Fibroblast of pulmonary artery (primary cell): Measurements from ENCODE around the gene HSD11B1.

Experiments used
- DNase-seq: peaks from one replicate; pipeline ENCODE4 v3.0.0-alpha.2; 2010; ENCODE audit warnings: low read depth
- H3K4me3 ChIP-seq: replicated peaks from 2 replicates; pipeline ENCODE4 v1.5.1; 2011; ENCODE audit warnings: low read depth, mild to moderate bottlenecking, control low read depth, low read length, moderate library complexity
- TF ChIP-seq, protein P1 (sequence below): IDR thresholded peaks from 2 replicates; pipeline ENCODE4 v1.5.1; 2011; ENCODE audit warnings: mild to moderate bottlenecking, control low read depth, low read length, inconsistent platforms; ENCODE audit errors: missing control alignments

HSD11B1 gene

DNA sequence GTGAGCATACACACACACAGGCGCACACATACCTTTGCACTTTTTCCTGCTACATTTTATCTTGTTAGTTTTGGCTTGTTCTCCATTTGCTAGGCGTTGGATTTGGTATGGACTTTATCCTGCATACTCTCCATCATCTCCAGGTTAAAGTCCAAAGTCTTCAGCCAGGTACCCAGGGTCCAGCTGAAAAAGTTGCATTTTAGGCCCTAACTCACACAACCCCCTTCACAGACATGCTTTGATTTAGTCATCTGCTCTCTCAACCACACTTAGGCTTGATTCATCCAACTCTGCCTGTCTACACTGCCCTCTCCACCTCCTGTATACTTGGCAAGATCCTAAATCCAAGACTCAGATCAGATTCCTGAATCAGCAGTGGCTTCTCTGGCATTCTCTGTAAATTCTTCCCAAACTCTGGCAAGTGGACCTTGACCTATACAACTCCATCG is 41.7 kb upstream of the HSD11B1 start:
- TF ChIP-seq, protein P1, sequence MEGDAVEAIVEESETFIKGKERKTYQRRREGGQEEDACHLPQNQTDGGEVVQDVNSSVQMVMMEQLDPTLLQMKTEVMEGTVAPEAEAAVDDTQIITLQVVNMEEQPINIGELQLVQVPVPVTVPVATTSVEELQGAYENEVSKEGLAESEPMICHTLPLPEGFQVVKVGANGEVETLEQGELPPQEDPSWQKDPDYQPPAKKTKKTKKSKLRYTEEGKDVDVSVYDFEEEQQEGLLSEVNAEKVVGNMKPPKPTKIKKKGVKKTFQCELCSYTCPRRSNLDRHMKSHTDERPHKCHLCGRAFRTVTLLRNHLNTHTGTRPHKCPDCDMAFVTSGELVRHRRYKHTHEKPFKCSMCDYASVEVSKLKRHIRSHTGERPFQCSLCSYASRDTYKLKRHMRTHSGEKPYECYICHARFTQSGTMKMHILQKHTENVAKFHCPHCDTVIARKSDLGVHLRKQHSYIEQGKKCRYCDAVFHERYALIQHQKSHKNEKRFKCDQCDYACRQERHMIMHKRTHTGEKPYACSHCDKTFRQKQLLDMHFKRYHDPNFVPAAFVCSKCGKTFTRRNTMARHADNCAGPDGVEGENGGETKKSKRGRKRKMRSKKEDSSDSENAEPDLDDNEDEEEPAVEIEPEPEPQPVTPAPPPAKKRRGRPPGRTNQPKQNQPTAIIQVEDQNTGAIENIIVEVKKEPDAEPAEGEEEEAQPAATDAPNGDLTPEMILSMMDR = no peak
- no peak for DNase-seq
- no peak overlapping the region for H3K4me3 ChIP-seq

DNA sequence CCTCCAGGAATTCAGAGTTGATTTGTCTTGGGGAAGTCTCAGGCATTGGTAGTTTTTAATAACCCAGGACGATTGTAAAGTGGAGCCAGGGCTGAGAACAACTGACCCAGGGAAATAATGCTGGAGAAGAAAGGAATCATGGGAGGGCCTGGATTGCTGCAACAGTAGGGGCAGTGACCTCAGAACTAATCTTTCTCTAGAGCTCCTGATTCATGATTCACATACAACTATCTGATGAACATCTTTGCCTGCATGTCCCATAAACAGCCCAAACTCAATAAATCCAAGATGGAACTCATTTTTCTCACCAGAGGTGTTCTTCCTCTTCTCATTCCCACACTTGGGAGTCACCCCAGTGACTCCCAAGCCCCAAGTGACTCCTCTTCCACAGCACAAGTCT is 37.5 kb upstream of the HSD11B1 start:
- TF ChIP-seq, protein P1 = no peak
- no peak overlapping the region for H3K4me3 ChIP-seq
- no peak for DNase-seq

DNA sequence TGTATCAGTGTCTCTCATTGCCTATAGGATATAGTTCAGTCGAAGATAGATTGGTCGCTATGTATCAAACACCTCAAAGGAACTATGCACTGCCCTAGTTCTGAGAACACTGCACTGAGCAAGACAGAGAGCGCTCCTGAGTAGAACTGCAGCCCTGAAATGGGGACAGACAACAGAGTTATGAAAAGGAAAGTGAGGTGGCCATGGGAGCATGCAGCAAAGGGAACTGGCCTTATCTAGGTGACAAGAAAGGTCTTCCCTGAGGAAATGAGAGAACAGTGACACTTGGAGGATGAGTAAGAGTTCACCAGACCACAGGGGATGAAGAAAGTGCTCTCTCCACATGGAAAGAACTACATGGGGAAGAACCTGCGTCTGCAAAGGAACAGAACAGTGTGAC is 36.9 kb upstream of the HSD11B1 start:
- DNase-seq = no peak
- TF ChIP-seq, protein P1 = no peak
- H3K4me3 ChIP-seq = no peak overlapping the region

DNA sequence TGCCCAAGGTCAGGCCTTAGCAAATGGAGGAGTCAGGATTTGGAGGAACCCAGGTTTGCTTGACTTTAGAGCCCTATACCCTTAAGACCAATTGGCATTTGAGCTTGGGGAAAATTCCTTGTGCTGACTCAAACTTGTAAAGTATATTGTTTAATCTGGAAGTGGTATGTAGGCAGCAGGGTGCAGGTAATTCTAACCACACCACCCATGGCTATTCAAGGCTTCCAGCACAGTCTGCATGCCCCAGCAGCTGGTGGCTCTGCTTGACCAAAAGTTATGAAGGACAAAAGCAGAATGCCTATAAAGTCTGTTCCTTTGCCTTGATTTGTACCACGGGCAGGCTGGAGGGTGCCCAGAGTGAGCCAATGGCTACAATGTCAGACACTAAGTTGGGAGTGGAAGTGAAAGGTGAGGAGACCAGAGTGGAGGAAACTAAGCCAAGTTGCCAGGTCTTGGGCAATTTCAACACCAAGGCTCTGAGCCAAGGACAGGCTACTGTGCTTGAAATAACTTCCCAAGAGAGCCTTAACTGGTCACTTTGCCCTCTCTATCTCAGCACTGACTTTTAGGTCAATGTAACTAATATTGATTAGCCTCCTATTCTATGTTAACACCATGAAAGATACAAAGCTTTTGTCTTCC is 34.1 kb upstream of the HSD11B1 start:
- TF ChIP-seq, protein P1 = no peak
- H3K4me3 ChIP-seq = no peak overlapping the region
- DNase-seq = peak; percentile 18

DNA sequence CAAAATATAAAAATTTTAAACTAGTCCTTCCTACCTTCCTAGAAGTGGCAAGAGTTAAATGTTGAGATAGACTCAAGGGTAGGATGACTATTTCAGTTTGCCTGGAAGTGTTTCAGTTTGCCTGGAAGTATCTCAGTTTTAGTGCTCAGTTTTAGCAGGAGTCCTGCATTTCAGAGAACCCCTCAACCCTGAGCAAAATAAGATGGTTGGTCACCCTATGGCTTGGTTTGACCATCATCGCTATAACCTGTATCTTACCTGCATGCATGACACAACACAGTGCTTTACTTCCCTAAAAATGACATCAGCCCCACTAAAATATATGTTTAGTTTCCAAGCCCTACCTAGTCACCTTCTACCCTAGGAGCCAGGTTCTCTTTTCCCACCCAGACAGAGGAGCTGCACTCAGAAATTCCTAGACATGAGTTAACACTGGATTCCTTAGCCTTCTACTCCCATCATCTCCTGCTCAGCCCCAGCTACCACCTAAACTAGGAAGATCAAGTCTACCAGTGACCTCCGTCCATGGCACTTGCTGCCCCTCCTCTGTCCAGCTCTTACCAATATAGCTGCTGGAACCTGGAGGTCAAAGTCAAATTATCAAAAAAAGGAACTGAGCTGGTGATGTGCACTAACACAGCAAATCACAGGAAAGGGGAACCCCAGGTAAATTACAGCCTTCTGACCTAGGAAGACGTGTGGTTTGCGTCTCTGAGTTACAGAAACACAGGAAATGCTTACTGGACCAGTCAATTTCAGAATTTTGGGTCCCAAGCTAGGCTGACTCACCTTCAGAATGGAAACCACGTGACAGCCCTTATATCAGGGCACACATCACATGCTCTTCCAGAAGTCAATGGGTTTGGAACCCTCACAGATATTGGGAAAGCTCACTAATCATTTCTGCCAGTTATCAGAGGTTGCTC is 31.7 kb upstream of the HSD11B1 start:
- TF ChIP-seq, protein P1 = no peak
- peak; percentile 69 for DNase-seq

DNA sequence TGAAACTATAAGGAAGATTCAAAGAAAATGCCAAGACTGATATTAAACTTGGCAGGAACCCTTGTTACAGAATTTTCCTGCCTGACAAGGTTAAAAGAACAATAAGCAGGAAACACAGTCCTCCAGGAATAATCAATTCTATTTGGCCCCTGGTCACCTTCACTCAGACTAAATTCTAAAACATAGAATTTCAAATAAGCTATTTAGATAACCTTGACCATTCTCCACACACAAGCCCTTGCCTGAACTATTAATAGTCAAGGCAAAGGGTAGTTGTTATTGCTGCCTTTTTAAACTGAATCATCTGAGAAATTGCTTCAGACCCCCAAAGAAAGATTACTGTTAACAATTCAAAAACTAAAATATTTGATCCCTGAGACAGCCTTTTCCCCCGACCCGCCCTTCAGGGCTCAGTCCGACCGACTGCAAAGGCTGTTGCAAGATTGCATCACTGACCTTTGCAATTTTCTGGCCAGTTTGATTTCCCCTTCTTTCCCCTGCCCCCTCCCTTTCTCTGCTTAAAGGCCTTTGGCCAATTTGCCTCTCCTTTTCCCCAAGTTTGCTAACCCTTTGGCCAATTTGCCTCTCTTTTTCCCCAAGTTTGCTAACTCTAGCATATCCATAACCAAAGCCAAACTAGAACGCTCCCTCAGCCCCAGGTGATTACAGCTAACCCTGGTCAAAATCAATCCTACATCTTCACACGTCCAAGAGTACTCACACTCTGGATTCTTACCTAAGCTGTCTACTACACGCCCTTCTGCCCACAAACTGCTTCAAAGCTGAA is 30.8 kb upstream of the HSD11B1 start:
- no peak overlapping the region for H3K4me3 ChIP-seq
- DNase-seq = peak; percentile 49
- TF ChIP-seq, protein P1 = no peak

More for the DNA sequence above, 31.7 kb upstream of the HSD11B1 start:
- H3K4me3 ChIP-seq = no peak overlapping the region
